Kasumi-1 (cell line): Measurements from ENCODE around the gene MRPS6.

Source experiments
- DNase-seq, 2 experiments: peaks; one replicate each; lab custom pipeline; 2025; lab: John Stamatoyannopoulos, UW

MRPS6 gene

DNA sequence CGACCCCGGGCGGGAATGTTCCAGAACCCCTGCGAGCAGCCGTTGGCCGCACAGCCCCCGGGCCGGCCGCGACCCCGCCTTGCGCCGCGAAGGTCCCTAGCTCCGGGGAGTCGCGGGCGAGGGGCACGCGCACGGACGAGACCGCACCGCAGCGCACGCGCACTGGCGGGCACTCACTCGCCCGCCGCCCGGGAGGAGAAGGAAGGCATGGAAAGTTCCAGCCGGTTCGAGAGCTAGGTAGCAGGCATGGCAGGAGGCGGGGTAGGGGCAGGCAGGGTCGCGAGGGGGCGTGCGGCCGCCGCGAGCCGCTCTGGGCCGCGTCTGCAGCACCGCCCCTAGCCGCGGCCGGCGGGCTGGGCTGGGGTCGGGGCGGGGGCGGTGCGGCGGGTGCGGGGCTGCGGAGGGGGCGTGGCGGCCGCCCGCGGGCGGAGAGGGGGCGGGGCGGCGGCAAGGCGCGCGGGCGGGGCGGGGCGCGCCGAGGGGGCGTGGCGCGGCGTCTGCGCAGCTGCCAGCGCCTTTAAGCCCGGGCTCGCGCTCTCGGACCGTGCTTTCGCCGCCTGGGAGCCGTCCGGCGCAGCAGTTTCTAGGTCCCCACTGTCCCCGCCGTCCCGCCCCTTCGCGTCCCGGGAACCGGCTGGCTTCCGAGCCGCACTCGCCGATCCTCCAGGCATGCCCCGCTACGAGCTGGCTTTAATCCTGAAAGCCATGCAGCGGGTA is at the start of gene MRPS6, which contains the start of gene SLC5A3:
MRPS6 (plus strand) TSS at position 547 of the 717 bp plus-strand sequence; CDS start at position 670, 123 bp downstream.
SLC5A3 (plus strand) TSS at position 547 of the 717 bp plus-strand sequence. CDS start 21,621 bp downstream, outside the sequence.
- DNase-seq = peak; percentile 51 to 63

DNA sequence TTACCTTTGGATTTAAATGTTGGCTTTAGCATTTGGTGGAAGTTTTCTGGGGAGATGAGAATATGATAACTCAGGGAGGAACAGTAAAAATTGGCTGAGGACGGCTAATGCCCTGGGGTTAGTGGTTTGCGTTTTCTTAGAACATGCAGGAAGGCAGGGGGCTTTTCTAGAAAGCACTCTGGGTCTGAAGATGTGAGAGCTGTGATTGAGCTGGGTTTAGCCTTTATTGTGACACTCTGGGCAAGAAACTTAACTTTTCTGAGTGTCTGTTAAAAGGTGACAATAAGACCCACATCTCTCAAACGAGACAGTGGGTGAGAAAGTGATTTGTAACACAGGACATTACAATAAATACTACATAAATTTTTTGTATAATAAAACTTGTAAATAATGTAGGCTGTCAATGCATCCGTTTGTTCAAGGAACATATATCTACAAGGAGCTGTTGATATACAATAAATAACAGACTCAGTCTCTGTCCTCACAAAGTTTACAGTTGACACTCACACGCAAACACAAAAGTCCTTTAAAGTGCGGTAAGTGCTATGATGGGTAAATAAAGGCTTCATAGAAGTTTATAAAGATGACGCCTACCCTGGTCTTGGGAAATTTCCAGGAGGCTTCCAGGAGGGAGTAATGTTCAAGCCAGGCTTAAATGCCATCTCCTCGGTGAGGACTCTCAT is 49.5 kb upstream of the MRPS6 start:
- no peak for DNase-seq

- DNase-seq = no peak
These were observed 49.0 kb upstream of the MRPS6 start for GRCh38 chr21:34024374-34024693.

DNA sequence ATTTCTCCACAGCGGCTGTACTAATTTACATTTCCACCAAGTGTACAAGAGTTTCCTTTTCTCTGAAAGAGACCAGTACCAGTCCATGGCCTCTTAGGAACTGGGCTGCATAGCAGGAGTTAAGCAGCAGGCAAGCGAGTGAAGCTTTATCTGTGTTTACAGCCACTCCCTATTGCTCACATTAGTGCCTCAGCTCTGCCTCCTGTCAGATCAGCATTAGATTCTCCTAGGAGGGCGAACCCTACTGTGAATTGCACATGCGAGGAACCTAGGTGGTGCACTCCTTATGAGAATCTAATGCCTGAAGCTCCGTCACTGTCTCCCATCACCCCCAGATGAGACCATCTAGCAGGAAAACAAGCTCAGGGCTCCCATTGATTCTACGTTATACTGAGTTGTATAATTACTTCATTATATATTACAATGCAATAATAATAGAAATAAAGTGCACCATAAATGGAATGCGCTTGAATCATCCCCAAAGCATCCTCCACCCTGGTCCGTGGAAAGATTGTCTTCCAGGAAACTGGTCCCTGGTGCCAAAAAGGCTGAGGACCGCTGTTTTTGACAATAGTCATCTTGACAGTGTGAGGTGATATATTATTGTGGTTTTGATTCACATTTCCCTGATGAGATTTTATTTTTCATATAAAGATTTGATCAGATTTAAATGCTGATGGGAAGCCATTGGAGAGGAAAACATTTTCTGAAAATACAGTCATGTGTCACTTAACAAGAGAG is 45.5 kb upstream of the MRPS6 start:
- DNase-seq = no peak

GRCh38 chr21:34029743-34030528 is 43.4 kb upstream of the MRPS6 start:
- peak in 1 of 2 experiments; percentile 19 for DNase-seq

- DNase-seq = no peak
These were observed 41.5 kb upstream of the MRPS6 start for GRCh38 chr21:34031835-34032370.

- no peak for DNase-seq
These were observed 38.9 kb upstream of the MRPS6 start for GRCh38 chr21:34034369-34035014.

DNA sequence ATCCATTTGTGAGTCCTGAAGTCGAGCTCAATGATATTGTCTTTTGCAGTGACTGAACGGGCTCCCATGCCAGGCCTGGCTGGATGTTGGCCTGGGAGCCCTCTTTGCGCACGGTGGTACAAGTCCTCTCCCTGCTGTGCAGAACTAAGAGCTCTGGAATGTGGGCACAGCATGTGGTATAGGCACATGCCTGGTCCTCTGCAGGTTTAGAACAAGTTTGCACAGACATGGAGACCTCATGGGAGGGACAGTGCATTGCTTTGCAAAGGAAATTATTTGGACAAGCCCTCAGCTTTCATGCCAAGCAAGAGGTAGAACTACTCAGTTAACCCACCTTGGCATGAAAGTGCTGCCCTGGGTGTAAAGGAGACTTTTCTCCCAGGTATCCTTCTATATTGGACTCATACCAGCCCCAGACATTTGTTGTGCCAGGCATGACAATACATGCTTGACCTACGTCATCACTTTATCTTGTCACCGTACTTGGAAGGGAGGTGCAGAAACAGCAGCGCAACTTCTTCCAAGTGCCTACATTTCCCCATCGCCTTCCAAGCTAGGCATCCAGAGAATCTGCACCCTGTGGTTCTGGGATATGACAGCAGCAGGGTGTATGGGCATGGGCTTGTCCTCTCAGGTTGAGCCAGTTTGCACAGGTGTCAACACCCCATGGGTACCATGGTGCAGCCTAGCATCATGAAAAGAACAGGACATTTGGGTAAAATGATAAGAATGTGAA is 37.6 kb upstream of the MRPS6 start:
- DNase-seq = no peak

GRCh38 chr21:34037009-34037795 is 36.2 kb upstream of the MRPS6 start:
- DNase-seq = no peak

- no peak for DNase-seq
These were observed 33.5 kb upstream of the MRPS6 start for GRCh38 chr21:34039678-34040382.

- no peak for DNase-seq
These were observed 30.6 kb upstream of the MRPS6 start for GRCh38 chr21:34042735-34043134.

GRCh38 chr21:34043333-34043732 is 30.0 kb upstream of the MRPS6 start:
- no peak for DNase-seq

GRCh38 chr21:34046917-34047316 is 26.5 kb upstream of the MRPS6 start:
- DNase-seq = no peak

GRCh38 chr21:34047835-34048234 is 25.5 kb upstream of the MRPS6 start:
- no peak for DNase-seq

DNA sequence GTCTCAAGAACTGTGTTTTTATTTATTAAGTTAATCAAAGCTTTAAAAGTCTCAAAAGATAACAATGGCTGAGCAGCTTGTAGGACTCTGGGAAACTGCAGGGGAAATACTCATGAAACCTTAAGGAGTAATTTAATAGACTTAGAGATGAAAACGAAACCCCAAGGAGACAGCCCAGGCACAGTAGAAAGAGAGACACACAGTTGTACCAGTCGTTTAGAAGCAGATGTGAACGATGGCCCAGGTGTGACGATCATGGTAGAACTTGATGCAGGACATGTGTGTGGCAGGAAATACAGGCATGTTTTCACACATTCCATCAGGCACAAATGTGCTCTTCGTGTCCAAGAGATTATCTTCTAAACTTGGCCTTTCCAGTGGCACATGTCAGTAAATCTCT is 21.2 kb upstream of the MRPS6 start:
- no peak for DNase-seq

DNA sequence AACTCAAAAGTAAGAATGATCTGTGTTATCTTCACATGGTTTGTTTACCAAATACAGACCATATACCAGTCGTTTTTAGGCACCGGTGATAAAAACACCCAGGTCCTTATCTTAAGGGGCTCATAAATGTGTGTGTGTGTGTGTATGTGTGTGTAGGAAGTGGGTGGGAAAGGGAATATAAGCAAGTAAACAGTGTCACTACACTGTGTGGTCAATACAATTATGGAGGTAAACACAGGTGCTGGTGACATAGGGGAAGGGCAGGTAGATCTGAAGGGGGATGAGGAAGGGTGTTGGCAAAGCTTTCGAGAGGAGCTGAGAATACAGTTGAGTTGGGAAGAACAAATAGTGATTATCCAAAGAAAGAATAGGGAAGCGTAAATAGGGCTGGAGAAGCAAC is 19.1 kb upstream of the MRPS6 start:
- no peak for DNase-seq

DNA sequence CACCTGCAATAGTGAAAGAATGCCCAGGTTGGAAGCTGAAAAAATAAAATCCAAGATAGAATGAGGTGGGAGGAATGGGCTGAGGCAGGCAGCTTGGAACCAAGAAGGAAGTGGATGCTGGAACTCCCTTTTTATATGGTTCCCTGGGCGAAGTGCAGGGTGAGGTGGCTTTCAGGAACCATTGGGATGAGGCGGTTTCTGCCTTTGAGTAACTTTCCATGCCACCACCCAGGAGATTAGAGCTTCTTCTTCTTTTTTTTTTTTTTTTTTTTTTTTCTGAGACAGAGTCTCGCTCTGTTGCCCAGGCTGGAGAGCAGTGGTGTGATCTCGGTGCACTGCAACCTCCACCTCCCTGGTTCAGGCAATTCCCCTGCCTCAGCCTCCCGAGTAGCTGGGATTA is 17.8 kb upstream of the MRPS6 start:
- DNase-seq = no peak

GRCh38 chr21:34061983-34062382 is 11.4 kb upstream of the MRPS6 start:
- peak; percentile 12 to 22 for DNase-seq

- no peak for DNase-seq
These were observed 8.4 kb upstream of the MRPS6 start for GRCh38 chr21:34065027-34065426.
